ENCODE data around the gene CRELD2. TPM values are rescaled to one million over a fixed set of nuclear protein-coding genes. Genes with fewer than 3 reads are reported as not detected.

CRELD2 gene
- total and polyA plus RNA-seq, 2 of the 4 experiments (the other 2 are of a cell fraction) = 36.2 to 70.7 TPM

- no peak for ATAC-seq (ENCODE audit: low read depth)
- Histone ChIP-seq H4K20me1 (ENCODE audit: insufficient read depth, low read length) (no peaks in the 10 kb centered on the region; the same call in 1 of the 2 replicates), H3K4ac (ENCODE audit: low read depth, low read length) (no peak overlapping the region), H3K9ac (ENCODE audit: low read depth, low read length) (no peak overlapping the region), H4K8ac (ENCODE audit: low read depth in 2 of 2, low read length in 2 of 2) (no peak overlapping the region), H3K4me3 (ENCODE audit: insufficient read depth, low read depth, low read length) (no peak overlapping the region), H3K23ac (ENCODE audit: low read depth, low read length) (no peak overlapping the region), H2AFZ (replicated peaks; ENCODE audit: low read length, poor library complexity) (no peak overlapping the region), H2AK9ac (replicated peaks; ENCODE audit: low read depth, low read length, poor library complexity) (no peak overlapping the region), H3K4me1 (ENCODE audit: control insufficient read depth, insufficient read depth, low read length) (peaks cover 11% of the 10 kb centered on the region), H3K18ac (ENCODE audit: low read depth, low read length) (no peak overlapping the region), H3K14ac (replicated peaks; ENCODE audit: low read depth, low read length) (no peak overlapping the region), H3K79me1 (ENCODE audit: low read depth in 1 of 2, low read length in 2 of 2) (no peaks in the 10 kb centered on the region; a peak in 1 of 4 replicates), H2AK5ac (ENCODE audit: low read depth, low read length) (no peak overlapping the region), H4K91ac (ENCODE audit: insufficient read depth, low read depth, low read length) (no peak overlapping the region), H2BK15ac (ENCODE audit: low read depth, low read length) (no peak overlapping the region), H3K27me3 (ENCODE audit: control insufficient read depth, insufficient read depth, low read length) (no peaks in the 10 kb centered on the region), H3K9me1 (ENCODE audit: insufficient read depth, low read length) (peaks cover 4% of the 10 kb centered on the region; the same call in 1 of the 2 replicates), H4K5ac (ENCODE audit: low read depth, low read length) (no peak overlapping the region), H2BK5ac (ENCODE audit: low read depth, low read length, poor library complexity, severe bottlenecking) (no peak overlapping the region), H2BK20ac (ENCODE audit: low read depth, low read length) (no peak overlapping the region), H3K56ac (ENCODE audit: extremely low read depth, insufficient read depth, low read length) (no peak overlapping the region), H3K27ac (ENCODE audit: insufficient read depth, low read length) (no peak overlapping the region), H3K4me2 (ENCODE audit: low read depth, low read length) (no peak overlapping the region), H3K9me3 (ENCODE audit: control insufficient read depth, insufficient read depth, low read length) (no peaks in the 10 kb centered on the region), H2BK120ac (ENCODE audit: low read depth, low read length) (no peak overlapping the region), H3K36me3 (ENCODE audit: control insufficient read depth, insufficient read depth, low read length) (peaks cover 16% of the 10 kb centered on the region; the same call in 1 of the 2 replicates)
- ChIA-PET POLR2A (ENCODE audit: unreplicated experiment) (no interaction called here), CTCF (interaction anchor here (1.3 kb wide), 1 partner anchor 104 kb away, joined by 3 read pairs; no protein-coding TSS in a partner anchor)
- in situ Hi-C loops (cut with MboI; ENCODE audit: low sequenced_read_pairs) (no loop called here), intact Hi-C loops (cut with micrococcal nuclease) (no loop called here), dilution Hi-C loops (cut with HindIII; ENCODE audit: low sequenced_read_pairs, unreplicated experiment) (no loop called here)
- TF ChIP-seq MAFK (IDR thresholded peaks at IDR 0.05; ENCODE audit: low read depth, low read length) (no peak), SMC3 (IDR thresholded peaks at IDR 0.05; ENCODE audit: low read depth, low read length) (no peak), CEBPB (IDR thresholded peaks at IDR 0.05; ENCODE audit: low read depth, low read length) (no peak), CTCF (conservative IDR thresholded peaks at IDR 0.05; ENCODE audit: low read depth, low read length) (no peak), RCOR1 (IDR thresholded peaks at IDR 0.05; ENCODE audit: insufficient replicate concordance, low read length) (no peak), FOS (IDR thresholded peaks at IDR 0.05; ENCODE audit: low read depth, low read length) (no peak), USF2 (IDR thresholded peaks at IDR 0.05; ENCODE audit: low read depth, low read length) (no peak), NFE2L2 (IDR thresholded peaks at IDR 0.05; ENCODE audit: low read depth, low read length) (no peak)
- BruUV-seq (replicated peaks) = no TSS peak
- 77% methylated on average over 18 of the region's 18 CpGs; no CpG with 5 or more reads in 1 of the 2 experiments for WGBS, 2 experiments (ENCODE audit: extremely low coverage in 2 of 2, insufficient read length in 1 of 2)
- DNase-seq = no peak
These were observed 8.5 kb downstream of the CRELD2 start for GRCh38 chr22:49926916-49927315.

All from IMR-90 (cell line).